Bronchial smooth muscle cell (primary cell): ENCODE data around the gene SRRM5. TPM values are rescaled to one million over a fixed set of nuclear protein-coding genes. Genes with fewer than 3 reads are reported as not detected.

ENCODE experiments used
- total RNA-seq: library from RNA; depleted of rRNA; stranded (reverse); fragments of >200 nt; gene quantifications from 2 replicates; pipeline ENCODE4 v1.2.1, GENCODE V29; 2014

Gene SRRM5
- not detected in 2 replicates for total RNA-seq

GRCh38 chr19:43611788-43612187 is at the start of gene SRRM5:
SRRM5 (plus strand) TSS chr19:43612088; CDS start chr19:43612122, 34 bp downstream.

GRCh38 chr19:43575156-43575950 is 36.5 kb upstream of the SRRM5 start, which contains the start of the genes PINLYP and XRCC1:
PINLYP (plus strand) TSS chr19:43575801; CDS start chr19:43577192, 1,391 bp downstream.
XRCC1 (minus strand) TSS chr19:43575527; CDS start chr19:43575458, 69 bp downstream.

GRCh38 chr19:43595999-43596841 is 15.7 kb upstream of the SRRM5 start, which contains the start of the genes IRGQ and ZNF576:
IRGQ (minus strand) TSS chr19:43596134; CDS start chr19:43595338, 796 bp downstream.
ZNF576 (plus strand) TSS chr19:43596595; CDS start chr19:43597109, 514 bp downstream.

GRCh38 chr19:43619262-43620060 is 7.6 kb downstream of the SRRM5 start, which contains the start of gene ZNF428:
ZNF428 (minus strand) TSS chr19:43619629; CDS start chr19:43614304, 5,325 bp downstream.

GRCh38 chr19:43639519-43640423 is 27.9 kb downstream of the SRRM5 start, which contains the start of gene CADM4:
CADM4 (minus strand) TSS chr19:43639850; CDS start chr19:43639790, 60 bp downstream.

Other genes with a start within 250 kb of the SRRM5 start
- not detected in 2 replicates for gene TEX101, start 197.2 kb upstream of the SRRM5 start, total RNA-seq
- gene LYPD3, start 146.5 kb upstream of the SRRM5 start, total RNA-seq = 0.17 and 1.1 TPM in 2 replicates
- gene PHLDB3, start 107.3 kb upstream of the SRRM5 start, total RNA-seq = 18.4 and 41.0 TPM in 2 replicates
- gene ETHE1, start 84.9 kb upstream of the SRRM5 start, total RNA-seq = 93.0 and 131 TPM in 2 replicates
- 0.16 and 0.60 TPM in 2 replicates for gene ZNF575, start 78.9 kb upstream of the SRRM5 start, total RNA-seq
- gene XRCC1, start 36.6 kb upstream of the SRRM5 start, total RNA-seq = 10.5 and 17.8 TPM in 2 replicates
- 3.8 and 6.3 TPM in 2 replicates for gene PINLYP, start 36.3 kb upstream of the SRRM5 start, total RNA-seq
- 12.9 and 14.2 TPM in 2 replicates for gene IRGQ, start 16.0 kb upstream of the SRRM5 start, total RNA-seq
- 8.2 and 8.8 TPM in 2 replicates for gene ZNF576, start 15.5 kb upstream of the SRRM5 start, total RNA-seq
- 40.5 and 44.7 TPM in 2 replicates for gene ZNF428, start 7.5 kb downstream of the SRRM5 start, total RNA-seq
- 1.4 and 1.7 TPM in 2 replicates for gene CADM4, start 27.8 kb downstream of the SRRM5 start, total RNA-seq
- gene PLAUR, start 58.1 kb downstream of the SRRM5 start, total RNA-seq = 43.1 and 51.4 TPM in 2 replicates
- not detected in 2 replicates for gene IRGC, start 104.0 kb downstream of the SRRM5 start, total RNA-seq
- 4.3 and 8.8 TPM in 2 replicates for gene SMG9, start 142.9 kb downstream of the SRRM5 start, total RNA-seq
- gene KCNN4, start 168.9 kb downstream of the SRRM5 start, total RNA-seq = 0.77 and 3.3 TPM in 2 replicates
- gene LYPD5, start 190.4 kb downstream of the SRRM5 start, total RNA-seq = 0.95 and 1.9 TPM in 2 replicates
- 9.7 and 14.8 TPM in 2 replicates for gene ZNF283, start 215.2 kb downstream of the SRRM5 start, total RNA-seq